Gastroesophageal sphincter (tissue), 4 donors: Measurements from ENCODE around the gene PNPLA7. TPM values are rescaled to one million over a fixed set of nuclear protein-coding genes. Genes with fewer than 3 reads are reported as not detected.

Source experiments
- ATAC-seq: fragments of 150-250 bp; one replicate; pipeline ENCODE4 v1.9.1; 2016; ENCODE audit warnings: mild to moderate bottlenecking, moderate library complexity
- H3K27ac ChIP-seq, 4 donors: fragments of 200-600 bp; sonication (generic) in 3 of 4; 1 replicate in 3 of 4; 2 replicates in 1 of 4; pipeline ENCODE4 v1.5.1; 2016 to 2019
- H3K27me3 ChIP-seq: fragments of 200-600 bp; sonication (generic); one replicate; pipeline ENCODE4 v1.5.1; 2019
- H3K36me3 ChIP-seq, 2 donors: fragments of 200-600 bp; sonication (generic); one replicate each; pipeline ENCODE4 v1.5.1; 2019; ENCODE audit warnings: control low read depth in 1 of 2
- H3K4me1 ChIP-seq, 3 donors: fragments of 200-600 bp; sonication (generic); 1 replicate in 2 of 3; 2 replicates in 1 of 3; pipeline ENCODE4 v1.5.1; 2016 to 2019; ENCODE audit warnings: control low read depth in 2 of 3
- H3K4me3 ChIP-seq, 2 donors: fragments of 200-600 bp; sonication (generic); one replicate each; pipeline ENCODE4 v1.5.1; 2019; ENCODE audit warnings: mild to moderate bottlenecking in 1 of 2, moderate library complexity in 1 of 2
- H3K9me3 ChIP-seq, 3 donors: fragments of 200-600 bp; sonication (generic); one replicate each; pipeline ENCODE4 v1.5.1; 2017 to 2019; ENCODE audit warnings: control low read depth in 2 of 3
- EP300 ChIP-seq: sonication (generic); formaldehyde crosslinking; IDR thresholded peaks from one replicate; pipeline ENCODE4 v1.6.1; 2017; ENCODE audit warnings: antibody characterized with exemption, mild to moderate bottlenecking
- POLR2A ChIP-seq, 2 donors: fragments of 450-650 bp; IDR thresholded peaks; one replicate each; pipeline ENCODE4 v1.6.1; 2017; ENCODE audit warnings: antibody characterized with exemption in 2 of 2, mild to moderate bottlenecking in 2 of 2, moderate library complexity in 1 of 2
- POLR2AphosphoS5 ChIP-seq: sonication (generic); formaldehyde crosslinking; IDR thresholded peaks from one replicate; pipeline ENCODE4 v1.6.1; 2017; ENCODE audit warnings: antibody characterized with exemption
- WGBS, 2 donors: methylation state at CpG; one replicate each; pipeline ENCODE4 v1.1.5; 2018; ENCODE audit warnings: low coverage in 1 of 2; 5-methylcytosine and 5-hydroxymethylcytosine counted together
- total RNA-seq, 4 donors: library from RNA; depleted of rRNA; stranded (reverse); fragments of >200 nt; gene quantifications; one replicate each; pipeline ENCODE4 v1.1.0, GENCODE V29; 2016
- TF ChIP-seq, protein P1 (sequence below), 4 experiments: fragments of 200-600 bp in 2 of 4; fragments of 450-650 bp in 2 of 4; sonication (generic) in 1 of 4; IDR thresholded peaks; one replicate each; pipeline ENCODE4 v1.5.1; 2017 to 2019; ENCODE audit warnings: antibody characterized with exemption in 4 of 4, mild to moderate bottlenecking in 2 of 4, moderate library complexity in 2 of 4

PNPLA7 gene
- total RNA-seq, 4 donors from 2014 or later = 2.0 to 11.2 (median 6.6) TPM

DNA sequence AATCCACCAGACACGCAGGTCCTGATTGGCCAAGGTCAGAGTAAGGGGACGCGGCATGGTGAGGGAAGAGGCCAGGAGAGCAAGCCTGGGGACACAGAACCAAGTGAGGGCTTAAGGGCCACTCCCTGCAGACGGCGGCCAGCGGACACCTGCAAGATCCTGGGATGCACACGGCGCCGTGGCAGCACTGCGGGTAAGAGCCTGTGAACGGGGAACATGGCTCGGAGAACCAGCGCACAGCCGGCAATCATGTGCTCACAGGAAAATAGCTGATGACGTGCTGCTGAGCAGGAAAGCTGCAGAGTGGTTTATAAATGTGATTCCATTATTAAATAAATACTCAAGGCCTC is 64.1 kb downstream of the PNPLA7 start:
- Histone ChIP-seq H3K4me1 (peaks cover 0 to 12% (median 0%) of the 10 kb centered on the region in 3 donors), H3K9me3 (no peaks in the 10 kb centered on the region), H3K4me3 (no peak overlapping the region), H3K27ac (no peak overlapping the region), H3K36me3 (peaks cover 0 to 28% of the 10 kb centered on the region in 2 donors), H3K27me3 (no peaks in the 10 kb centered on the region)
- WGBS, 2 donors = 88 to 91% methylated on average over 12 of the region's 15 CpGs
- TF ChIP-seq EP300 (no peak), POLR2AphosphoS5 (no peak), POLR2A (IDR thresholded peaks at IDR 0.05) (no peak)
- TF ChIP-seq, protein P1, sequence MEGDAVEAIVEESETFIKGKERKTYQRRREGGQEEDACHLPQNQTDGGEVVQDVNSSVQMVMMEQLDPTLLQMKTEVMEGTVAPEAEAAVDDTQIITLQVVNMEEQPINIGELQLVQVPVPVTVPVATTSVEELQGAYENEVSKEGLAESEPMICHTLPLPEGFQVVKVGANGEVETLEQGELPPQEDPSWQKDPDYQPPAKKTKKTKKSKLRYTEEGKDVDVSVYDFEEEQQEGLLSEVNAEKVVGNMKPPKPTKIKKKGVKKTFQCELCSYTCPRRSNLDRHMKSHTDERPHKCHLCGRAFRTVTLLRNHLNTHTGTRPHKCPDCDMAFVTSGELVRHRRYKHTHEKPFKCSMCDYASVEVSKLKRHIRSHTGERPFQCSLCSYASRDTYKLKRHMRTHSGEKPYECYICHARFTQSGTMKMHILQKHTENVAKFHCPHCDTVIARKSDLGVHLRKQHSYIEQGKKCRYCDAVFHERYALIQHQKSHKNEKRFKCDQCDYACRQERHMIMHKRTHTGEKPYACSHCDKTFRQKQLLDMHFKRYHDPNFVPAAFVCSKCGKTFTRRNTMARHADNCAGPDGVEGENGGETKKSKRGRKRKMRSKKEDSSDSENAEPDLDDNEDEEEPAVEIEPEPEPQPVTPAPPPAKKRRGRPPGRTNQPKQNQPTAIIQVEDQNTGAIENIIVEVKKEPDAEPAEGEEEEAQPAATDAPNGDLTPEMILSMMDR (IDR thresholded peaks at IDR 0.05) = no peak
- ATAC-seq = no peak

DNA sequence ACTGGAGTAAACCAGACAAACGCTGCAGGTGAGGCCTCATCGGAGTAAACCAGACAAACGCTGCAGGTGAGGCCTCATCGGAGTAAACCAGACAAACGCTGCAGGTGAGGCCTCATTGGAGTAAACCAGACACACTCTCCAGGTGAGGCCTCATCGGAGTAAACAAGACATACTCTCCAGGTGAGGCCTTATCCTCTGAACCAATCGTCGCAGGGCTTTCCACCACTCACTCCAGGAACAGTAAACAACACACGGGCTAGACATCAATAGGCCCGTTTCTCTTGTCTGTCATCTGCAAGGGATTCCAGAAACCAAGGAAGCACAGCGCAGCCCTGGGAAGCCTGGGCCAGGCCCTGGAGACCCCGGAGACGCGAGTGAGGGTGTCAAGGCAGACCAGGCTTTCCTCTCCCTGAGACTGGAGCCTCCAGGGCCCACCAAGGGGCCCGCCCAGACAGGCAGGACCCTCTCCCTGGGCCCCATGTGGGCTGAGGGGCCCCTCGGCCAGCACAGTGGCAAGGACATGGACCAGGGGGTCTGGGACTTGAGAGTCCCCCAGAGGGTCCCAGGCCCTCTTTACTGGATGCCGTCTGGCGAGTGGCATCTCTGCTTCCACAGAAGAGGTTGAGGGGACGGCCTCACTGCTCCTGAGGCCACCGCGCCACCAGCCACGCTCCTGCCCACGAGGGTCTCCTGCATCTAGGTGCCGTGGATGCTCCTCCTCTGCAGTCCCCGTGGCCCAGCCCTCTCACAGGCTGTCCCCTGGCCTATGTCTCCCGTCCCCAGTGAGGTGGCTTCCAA is 64.7 kb downstream of the PNPLA7 start:
- Histone ChIP-seq H3K36me3 (peaks cover 0 to 32% of the 10 kb centered on the region in 2 donors), H3K4me3 (no peak overlapping the region), H3K27ac (no peak overlapping the region), H3K4me1 (peaks cover 0 to 12% (median 0%) of the 10 kb centered on the region in 3 donors), H3K27me3 (no peaks in the 10 kb centered on the region), H3K9me3 (no peaks in the 10 kb centered on the region)
- ATAC-seq = no peak
- 82 to 97% methylated on average over 6 to 11 of the region's 26 CpGs for WGBS, 2 donors
- TF ChIP-seq POLR2A (IDR thresholded peaks at IDR 0.05) (no peak), EP300 (no peak), POLR2AphosphoS5 (no peak)
- TF ChIP-seq, protein P1 (IDR thresholded peaks at IDR 0.05) = no peak

DNA sequence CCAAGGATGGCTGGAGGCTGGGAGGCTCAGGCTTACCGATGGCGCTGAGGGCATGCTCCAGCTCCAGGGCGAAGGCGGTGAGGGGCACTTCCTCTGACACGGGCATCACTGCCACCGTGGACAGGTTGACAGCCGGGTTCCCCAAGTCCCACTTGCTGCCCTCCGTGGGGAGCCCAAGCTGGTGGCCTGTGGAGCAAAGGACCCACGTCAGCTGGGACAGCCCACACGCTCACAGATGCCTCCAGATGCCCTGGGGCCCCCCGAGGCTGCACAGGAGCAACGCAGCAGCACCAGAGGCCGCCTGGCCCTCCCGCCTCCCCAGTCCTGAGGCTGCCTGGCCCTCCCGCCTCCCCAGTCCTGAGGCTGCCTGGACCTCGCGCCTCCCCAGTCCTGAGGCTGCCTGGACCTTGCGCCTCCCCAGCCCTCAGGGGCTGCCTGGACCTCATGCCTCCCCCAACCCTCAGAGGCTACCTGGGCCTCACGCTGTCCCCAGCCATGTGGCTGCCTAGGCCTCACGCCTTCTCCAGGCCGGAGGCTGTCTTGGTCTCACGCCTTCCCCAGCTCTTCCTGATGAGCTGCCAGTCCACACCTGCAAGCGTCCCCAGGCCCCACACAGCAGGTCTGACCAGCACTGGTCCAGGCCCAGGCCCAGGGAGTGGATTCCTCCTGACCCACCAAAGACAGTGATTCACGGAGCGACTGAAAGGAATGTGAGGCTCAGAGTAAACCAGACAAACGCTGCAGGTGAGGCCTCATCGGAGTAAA is 65.5 kb downstream of the PNPLA7 start:
- Histone ChIP-seq H3K27me3 (no peaks in the 10 kb centered on the region), H3K36me3 (peaks cover 0 to 32% of the 10 kb centered on the region in 2 donors), H3K9me3 (no peaks in the 10 kb centered on the region), H3K27ac (no peak overlapping the region), H3K4me1 (peaks cover 0 to 12% (median 0%) of the 10 kb centered on the region in 3 donors), H3K4me3 (no peak overlapping the region)
- ATAC-seq = no peak
- TF ChIP-seq, protein P1 (IDR thresholded peaks at IDR 0.05) = no peak
- TF ChIP-seq POLR2A (IDR thresholded peaks at IDR 0.05) = no peak
- TF ChIP-seq EP300 = no peak
- TF ChIP-seq POLR2AphosphoS5 = no peak
- WGBS, 2 donors = 100% methylated on average over 2 of the region's 27 CpGs

DNA sequence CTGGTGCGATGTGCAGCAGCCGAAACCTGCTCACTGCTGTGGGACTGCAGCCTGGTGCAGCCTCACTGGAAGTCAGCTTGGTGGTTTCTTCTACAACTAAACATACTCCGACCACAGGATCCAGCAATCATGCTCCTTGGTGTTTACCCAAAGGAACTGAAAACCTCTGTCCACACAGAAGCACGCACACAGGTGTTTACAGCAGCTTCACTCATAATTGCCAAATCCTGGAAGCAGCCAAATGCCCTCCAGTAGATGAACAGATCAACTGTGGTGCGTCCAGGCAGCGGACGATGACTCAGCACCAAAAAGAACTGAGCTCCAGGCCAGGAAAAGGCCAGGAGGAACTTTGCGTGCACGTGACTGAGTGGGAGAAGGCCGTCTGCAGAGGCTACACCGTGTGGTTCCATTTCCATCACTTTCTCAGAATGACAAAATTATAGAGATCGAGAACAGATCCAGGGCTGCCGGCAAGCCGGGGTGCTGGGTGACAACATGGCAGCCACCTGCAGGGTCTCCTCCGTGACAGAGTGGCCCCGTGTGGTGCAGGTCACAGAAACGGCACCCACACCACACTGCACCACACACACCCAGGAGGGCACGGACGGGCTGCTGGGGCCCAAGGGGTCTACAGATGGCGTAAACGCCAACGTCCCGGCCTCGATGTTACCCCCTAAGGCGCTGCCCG is 68.0 kb downstream of the PNPLA7 start:
- Histone ChIP-seq H3K27me3 (no peaks in the 10 kb centered on the region), H3K9me3 (no peaks in the 10 kb centered on the region), H3K4me3 (no peak overlapping the region), H3K36me3 (peaks cover 0 to 28% of the 10 kb centered on the region in 2 donors), H3K27ac (peak overlapping the region in 3 of 4 donors; percentile 25 to 72 (median 52)), H3K4me1 (peaks cover 0 to 12% (median 0%) of the 10 kb centered on the region in 3 donors)
- TF ChIP-seq POLR2A (IDR thresholded peaks at IDR 0.05) (no peak), POLR2AphosphoS5 (peak; percentile 68)
- ATAC-seq = peak; percentile 78
- 69 to 97% methylated on average over 6 to 13 of the region's 26 CpGs for WGBS, 2 donors
